HUES6 (cell line): ENCODE data around the gene BTBD10.

Experiments
- H3K27ac ChIP-seq: 2 replicates; pipeline ENCODE4 v1.7.0; 2013; ENCODE audit warnings: low read depth, mild to moderate bottlenecking, low read length, inconsistent platforms
- H3K27me3 ChIP-seq: 2 replicates; pipeline ENCODE4 v1.6.1; 2013; ENCODE audit warnings: low read length; ENCODE audit not compliant: control insufficient read depth, insufficient read depth
- H3K36me3 ChIP-seq: 2 replicates; pipeline ENCODE4 v1.6.1; 2013; ENCODE audit warnings: low read length; ENCODE audit not compliant: control insufficient read depth, insufficient read depth
- H3K4me1 ChIP-seq: 2 replicates; pipeline ENCODE4 v1.6.1; 2013; ENCODE audit warnings: low read length; ENCODE audit not compliant: control insufficient read depth, insufficient read depth
- H3K4me3 ChIP-seq: 2 replicates; pipeline ENCODE4 v1.5.1; 2013; ENCODE audit warnings: low read depth, low read length
- H3K9ac ChIP-seq: one replicate; pipeline ENCODE4 v1.6.1; 2013; ENCODE audit warnings: mild to moderate bottlenecking, low read length
- H3K9me3 ChIP-seq: 2 replicates; pipeline ENCODE4 v1.6.1; 2013; ENCODE audit warnings: low read depth, low read length; ENCODE audit not compliant: control insufficient read depth, insufficient read depth

The BTBD10 gene

DNA sequence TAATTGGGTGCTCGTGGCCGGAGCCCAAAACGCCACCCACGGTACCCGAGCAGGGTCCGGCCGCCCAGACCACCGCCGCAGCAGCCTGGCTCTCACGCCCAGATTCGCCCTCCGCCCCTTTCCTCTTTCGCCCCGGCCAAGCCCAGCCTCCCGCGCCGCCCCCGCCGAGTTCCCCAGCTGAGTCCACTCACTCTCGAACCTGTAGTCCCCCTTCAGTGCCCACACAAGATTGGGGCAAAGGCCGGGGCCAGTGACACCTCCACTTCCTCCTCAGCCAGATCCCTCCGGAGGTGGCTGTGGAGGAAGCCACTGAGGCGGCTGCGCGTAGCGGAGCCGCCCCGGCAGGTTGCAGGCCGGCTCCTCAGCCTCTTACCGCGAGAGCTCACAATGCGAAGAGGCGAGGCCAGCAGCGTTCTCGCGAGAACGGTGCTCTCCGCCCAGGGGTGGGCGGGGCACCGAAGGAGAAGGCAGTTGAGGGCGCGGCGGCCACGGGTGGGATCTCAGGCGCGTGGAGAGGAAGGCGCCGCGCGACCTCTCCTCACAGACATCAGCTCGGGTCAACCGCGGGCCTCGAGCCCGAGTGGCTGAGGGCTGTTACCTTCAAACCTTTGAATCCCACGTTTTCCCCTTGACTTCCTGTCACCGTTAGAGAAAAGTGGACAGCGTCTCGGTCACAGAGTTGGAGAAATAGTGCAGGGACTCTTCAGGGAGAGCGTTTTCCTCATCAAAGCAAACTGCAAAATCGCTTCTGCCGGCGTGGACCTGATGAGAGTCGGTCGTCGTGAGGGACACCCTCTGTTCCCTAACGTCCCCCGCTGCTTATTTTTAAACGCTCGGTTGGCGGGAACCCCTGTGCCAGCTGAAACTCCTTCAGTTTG lies at the start of gene BTBD10:
TSS of gene BTBD10 (minus strand) at position 322 of the 878 bp plus-strand sequence. CDS start 18,098 bp downstream, outside the sequence.
- no peaks in the 10 kb centered on the region for H3K9me3 ChIP-seq
- peak within 1 kb of the TSS; percentile 92 for H3K9ac ChIP-seq
- no peaks in the 10 kb centered on the region for H3K36me3 ChIP-seq
- H3K4me1 ChIP-seq = peaks cover 8% of the 10 kb centered on the region; the same call in 1 of the 2 replicates
- H3K27me3 ChIP-seq = no peaks in the 10 kb centered on the region
- H3K27ac ChIP-seq = peak within 1 kb of the TSS; percentile 57; the same call in 1 of the 2 replicates
- peak within 1 kb of the TSS; percentile 79 for H3K4me3 ChIP-seq

DNA sequence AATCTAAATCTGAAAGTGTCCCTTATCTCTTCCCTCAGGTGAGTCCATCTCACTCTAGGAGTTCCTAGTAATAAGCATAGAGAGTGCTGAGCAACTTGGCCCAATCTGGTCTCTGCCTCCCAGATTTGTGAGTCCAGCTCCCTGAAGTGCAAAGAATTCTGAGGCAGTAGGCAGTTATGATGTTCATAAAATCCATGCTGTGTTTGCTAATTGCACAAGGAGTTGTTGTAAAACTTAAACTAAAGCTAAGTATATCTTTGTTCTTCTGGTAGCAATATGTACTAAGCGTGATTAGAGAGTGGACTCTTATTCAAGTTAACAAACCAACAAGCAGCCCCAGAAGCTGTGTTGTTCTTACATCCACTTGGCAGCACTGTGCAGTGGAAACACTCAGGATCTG lies 40.4 kb upstream of the BTBD10 start:
- no peak overlapping the region for H3K27ac ChIP-seq
- no peaks in the 10 kb centered on the region for H3K27me3 ChIP-seq
- no peak overlapping the region for H3K4me3 ChIP-seq
- H3K36me3 ChIP-seq = no peaks in the 10 kb centered on the region
- no peaks in the 10 kb centered on the region for H3K9me3 ChIP-seq
- H3K9ac ChIP-seq = no peak overlapping the region
- no peaks in the 10 kb centered on the region for H3K4me1 ChIP-seq

DNA sequence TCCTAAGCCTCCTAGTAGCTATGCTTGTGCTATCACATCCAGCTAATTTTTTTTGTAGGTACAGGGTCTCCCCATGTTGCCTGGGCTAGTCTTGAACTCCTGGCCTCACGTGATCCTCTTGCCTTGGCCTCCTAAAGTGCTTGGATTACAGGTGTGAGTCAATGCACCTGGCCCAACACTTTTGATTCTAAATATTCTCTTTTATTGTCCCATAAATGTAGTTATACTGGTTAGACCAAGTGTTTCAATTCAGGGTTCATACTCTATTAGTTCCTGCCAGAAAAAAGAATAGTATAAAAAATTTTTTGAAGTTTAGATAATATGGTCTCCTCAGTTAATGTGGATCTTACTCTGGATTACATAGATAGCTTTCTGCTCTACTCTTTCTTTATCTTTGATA lies 39.5 kb upstream of the BTBD10 start:
- Histone ChIP-seq H3K4me1 (no peaks in the 10 kb centered on the region), H3K9me3 (no peaks in the 10 kb centered on the region), H3K36me3 (no peaks in the 10 kb centered on the region)

DNA sequence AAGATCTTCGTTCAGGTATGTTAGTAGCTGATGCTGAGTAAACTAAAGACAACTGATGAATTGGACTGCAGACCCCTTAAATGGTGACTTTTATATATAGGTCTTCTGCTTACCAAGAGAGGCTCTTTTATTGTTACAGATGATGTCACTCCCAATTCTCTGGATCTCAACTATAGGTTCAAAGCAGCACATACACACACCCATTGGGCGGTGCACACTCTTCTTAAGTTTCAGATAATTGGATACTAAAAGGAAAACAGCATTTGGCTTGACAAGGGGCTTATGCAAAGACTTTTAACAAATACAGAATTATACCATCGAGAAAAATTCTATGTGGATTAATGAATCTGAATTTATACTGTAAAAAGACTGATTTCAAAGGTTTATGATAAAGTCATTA lies 32.9 kb upstream of the BTBD10 start, which contains the start of gene PTH:
TSS of gene PTH (minus strand) at position 69 of the 400 bp plus-strand sequence. CDS start 3,142 bp downstream, outside the sequence.
- Histone ChIP-seq H3K4me1 (peaks cover 5% of the 10 kb centered on the region), H3K9me3 (no peaks in the 10 kb centered on the region), H3K27me3 (no peaks in the 10 kb centered on the region), H3K4me3 (no peak within 1 kb of the TSS), H3K27ac (no peak within 1 kb of the TSS), H3K9ac (no peak within 1 kb of the TSS), H3K36me3 (no peaks in the 10 kb centered on the region)

More for the DNA sequence above, 39.5 kb upstream of the BTBD10 start:
- Histone ChIP-seq H3K27me3 (no peaks in the 10 kb centered on the region), H3K27ac (no peak overlapping the region), H3K4me3 (no peak overlapping the region), H3K9ac (no peak overlapping the region)

DNA sequence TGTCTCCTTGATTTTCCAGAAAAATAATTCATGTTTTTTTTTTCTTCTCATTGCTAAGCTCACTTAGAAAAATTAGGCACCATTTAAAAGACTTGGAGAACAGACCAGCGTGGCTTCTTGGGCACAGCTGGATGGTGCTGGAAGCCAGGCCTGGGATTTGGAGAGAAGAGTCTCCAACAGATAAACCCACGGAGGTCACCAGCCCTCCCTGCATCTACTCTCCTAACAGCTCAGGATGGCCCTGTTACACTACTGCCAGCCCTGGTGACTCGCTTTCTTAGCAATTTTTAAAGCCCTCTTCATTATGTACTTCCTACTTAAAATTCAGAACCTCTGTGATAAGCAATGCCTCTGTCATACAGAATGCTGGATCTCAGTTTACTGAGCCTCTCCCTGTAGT lies 31.0 kb upstream of the BTBD10 start:
- H3K9ac ChIP-seq = no peak overlapping the region
- no peak overlapping the region for H3K27ac ChIP-seq
- H3K4me3 ChIP-seq = no peak overlapping the region
- no peaks in the 10 kb centered on the region for H3K27me3 ChIP-seq
- no peaks in the 10 kb centered on the region for H3K36me3 ChIP-seq
- peaks cover 5% of the 10 kb centered on the region for H3K4me1 ChIP-seq
- H3K9me3 ChIP-seq = no peaks in the 10 kb centered on the region

DNA sequence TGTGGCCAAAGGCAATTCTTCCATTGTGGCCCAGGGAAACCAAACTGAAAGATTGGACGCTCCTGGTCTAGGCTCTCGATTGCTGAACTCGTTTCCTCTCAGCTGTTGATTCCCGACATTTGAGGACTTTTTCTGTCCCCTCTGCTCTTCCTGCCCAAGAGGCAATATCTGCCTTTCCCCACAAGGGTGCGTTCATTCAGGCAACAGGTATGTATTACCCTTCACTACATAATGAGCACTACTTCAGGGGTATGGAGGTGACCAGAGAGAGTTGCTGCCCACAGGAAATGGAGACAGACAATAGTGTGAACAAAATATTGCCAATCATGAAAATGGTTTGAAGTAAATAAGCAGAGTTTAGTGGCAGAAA lies 24.6 kb upstream of the BTBD10 start:
- no peaks in the 10 kb centered on the region for H3K4me1 ChIP-seq
- H3K9ac ChIP-seq = no peak overlapping the region
- peak overlapping the region; percentile 52 for H3K4me3 ChIP-seq
- H3K27ac ChIP-seq = no peak overlapping the region
- 0 out of 2 replicates have a peak, but pooled peaks cover 2% of the 10 kb centered on the region for H3K9me3 ChIP-seq
- H3K36me3 ChIP-seq = no peaks in the 10 kb centered on the region
- no peaks in the 10 kb centered on the region for H3K27me3 ChIP-seq

DNA sequence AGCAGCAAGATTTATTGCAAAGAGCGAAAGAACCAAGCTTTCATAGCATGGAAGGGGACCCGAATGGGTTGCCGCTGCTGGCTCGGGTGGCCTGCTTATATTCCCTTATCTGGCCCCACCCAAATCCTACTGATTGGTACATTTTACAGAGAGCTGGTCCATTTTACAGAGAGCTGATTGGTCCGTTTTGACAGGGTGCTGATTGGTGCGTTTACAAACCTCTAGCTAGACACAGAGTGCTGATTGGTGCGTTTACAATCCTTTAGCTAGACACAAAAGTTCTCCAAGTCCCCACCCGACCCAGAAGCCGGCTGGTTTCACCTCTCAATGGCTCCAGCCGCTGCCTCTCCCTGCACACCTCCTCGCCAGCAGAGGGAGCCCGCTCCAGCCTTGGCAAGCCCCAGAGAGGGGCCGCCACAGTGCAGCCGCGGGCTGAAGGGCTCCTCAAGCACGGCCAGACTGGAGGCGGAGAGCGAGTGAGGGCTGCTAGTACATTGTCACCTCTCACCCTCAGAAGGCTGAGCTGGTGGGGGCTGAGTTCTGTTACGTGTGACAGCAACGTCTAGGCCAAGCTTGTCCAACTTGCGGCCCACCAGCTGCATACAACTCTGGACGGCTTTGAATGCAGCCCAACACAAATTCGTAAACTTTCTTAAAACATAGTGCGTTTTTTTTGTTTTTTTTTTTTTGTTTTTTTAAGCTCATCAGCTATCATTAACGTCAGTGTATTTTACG lies 24.1 kb upstream of the BTBD10 start:
- Histone ChIP-seq H3K9me3 (0 out of 2 replicates have a peak, but pooled peaks cover 2% of the 10 kb centered on the region), H3K27ac (no peak overlapping the region), H3K4me3 (peak overlapping the region; percentile 52), H3K27me3 (no peaks in the 10 kb centered on the region), H3K9ac (no peak overlapping the region), H3K36me3 (no peaks in the 10 kb centered on the region), H3K4me1 (no peaks in the 10 kb centered on the region)

DNA sequence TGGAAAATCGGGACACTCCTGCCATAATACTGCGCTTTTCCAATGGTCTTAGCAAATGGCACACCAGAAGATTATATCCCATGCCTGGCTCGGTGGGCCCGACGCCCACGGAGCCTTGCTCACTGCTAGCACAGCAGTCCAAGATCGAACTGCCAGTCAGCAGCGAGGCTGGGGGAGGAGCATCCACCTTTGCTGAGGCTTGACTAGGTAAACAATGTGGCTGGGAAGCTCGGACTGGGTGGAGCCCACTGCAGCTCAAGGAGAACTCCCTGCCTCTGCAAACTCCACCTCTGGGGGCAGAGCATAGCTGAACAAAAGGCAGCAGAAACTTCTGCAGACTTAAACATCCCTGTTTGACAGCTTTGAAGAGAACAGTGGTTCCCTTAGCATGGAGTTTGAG lies 17.2 kb upstream of the BTBD10 start:
- H3K9me3 ChIP-seq = peaks cover 18% of the 10 kb centered on the region
- no peaks in the 10 kb centered on the region for H3K4me1 ChIP-seq
- no peaks in the 10 kb centered on the region for H3K27me3 ChIP-seq
- H3K4me3 ChIP-seq = no peak overlapping the region
- H3K36me3 ChIP-seq = no peaks in the 10 kb centered on the region
- no peak overlapping the region for H3K27ac ChIP-seq
- no peak overlapping the region for H3K9ac ChIP-seq

DNA sequence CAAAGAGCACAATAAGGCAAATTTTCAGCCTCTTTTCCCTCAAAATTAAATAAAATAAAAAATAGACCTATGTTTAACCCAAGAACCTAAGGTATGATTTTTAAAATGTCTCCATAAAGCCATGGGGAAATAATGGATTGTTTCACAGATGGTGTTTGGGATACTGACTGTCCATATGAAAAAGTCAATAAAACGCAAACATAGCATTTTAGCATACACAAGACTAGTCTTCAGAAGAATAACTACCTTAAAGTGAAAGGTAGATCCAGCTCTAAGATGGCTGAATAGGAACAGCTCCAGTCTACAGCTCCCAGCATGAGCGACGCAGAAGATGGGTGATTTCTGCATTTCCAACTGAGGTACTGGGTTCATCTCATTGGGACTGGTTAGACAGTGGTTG lies 16.7 kb upstream of the BTBD10 start:
- H3K4me1 ChIP-seq = no peaks in the 10 kb centered on the region
- H3K27me3 ChIP-seq = no peaks in the 10 kb centered on the region
- H3K9ac ChIP-seq = no peak overlapping the region
- no peaks in the 10 kb centered on the region for H3K36me3 ChIP-seq
- H3K27ac ChIP-seq = no peak overlapping the region
- H3K4me3 ChIP-seq = no peak overlapping the region
- H3K9me3 ChIP-seq = peaks cover 18% of the 10 kb centered on the region

DNA sequence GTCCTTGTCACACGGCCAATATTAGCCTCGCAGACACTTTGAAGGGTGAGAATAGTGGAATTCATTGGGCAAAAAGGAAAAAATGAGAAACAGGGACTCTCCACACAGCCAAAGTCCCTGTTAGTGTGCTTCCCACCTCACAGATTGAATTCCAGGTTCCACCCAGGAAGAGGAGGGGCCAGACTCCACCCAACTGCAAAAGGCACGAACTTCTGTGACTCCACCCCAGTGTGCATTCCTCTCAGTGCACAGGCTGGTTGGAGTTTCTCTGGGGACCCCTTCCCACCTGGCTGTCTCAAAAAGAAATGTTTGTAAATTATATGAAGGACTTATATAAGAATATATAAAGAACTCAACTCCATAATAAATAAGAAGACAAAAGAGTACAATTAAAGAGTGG lies 12.1 kb upstream of the BTBD10 start:
- Histone ChIP-seq H3K4me3 (no peak overlapping the region), H3K9me3 (peaks cover 13% of the 10 kb centered on the region), H3K27ac (no peak overlapping the region), H3K27me3 (no peaks in the 10 kb centered on the region), H3K4me1 (peaks cover 9% of the 10 kb centered on the region), H3K36me3 (no peaks in the 10 kb centered on the region), H3K9ac (no peak overlapping the region)
